T-helper 2 cell treated with Interferon-gamma antibody and Interleukin-4, amounts not matched to agents 100 ng/mL and 5 ng/mL, for 36 hours (primary cell): ENCODE data around the gene PPARG. TPM values are rescaled to one million over a fixed set of nuclear protein-coding genes. Genes with fewer than 3 reads are reported as not detected.

ENCODE experiments used
- intact Hi-C: fragments of 100-400 bp; cut with micrococcal nuclease; formaldehyde crosslinking; loops from one replicate; pipeline ENCODE4 v1.15.1; 2023
- total RNA-seq: library from RNA; stranded (reverse); gene quantifications from 2 replicates; pipeline ENCODE4 v1.2.3, GENCODE V29; 2022

PPARG gene
- total RNA-seq, 1 donor from 2014 or later = 1.2 TPM

DNA sequence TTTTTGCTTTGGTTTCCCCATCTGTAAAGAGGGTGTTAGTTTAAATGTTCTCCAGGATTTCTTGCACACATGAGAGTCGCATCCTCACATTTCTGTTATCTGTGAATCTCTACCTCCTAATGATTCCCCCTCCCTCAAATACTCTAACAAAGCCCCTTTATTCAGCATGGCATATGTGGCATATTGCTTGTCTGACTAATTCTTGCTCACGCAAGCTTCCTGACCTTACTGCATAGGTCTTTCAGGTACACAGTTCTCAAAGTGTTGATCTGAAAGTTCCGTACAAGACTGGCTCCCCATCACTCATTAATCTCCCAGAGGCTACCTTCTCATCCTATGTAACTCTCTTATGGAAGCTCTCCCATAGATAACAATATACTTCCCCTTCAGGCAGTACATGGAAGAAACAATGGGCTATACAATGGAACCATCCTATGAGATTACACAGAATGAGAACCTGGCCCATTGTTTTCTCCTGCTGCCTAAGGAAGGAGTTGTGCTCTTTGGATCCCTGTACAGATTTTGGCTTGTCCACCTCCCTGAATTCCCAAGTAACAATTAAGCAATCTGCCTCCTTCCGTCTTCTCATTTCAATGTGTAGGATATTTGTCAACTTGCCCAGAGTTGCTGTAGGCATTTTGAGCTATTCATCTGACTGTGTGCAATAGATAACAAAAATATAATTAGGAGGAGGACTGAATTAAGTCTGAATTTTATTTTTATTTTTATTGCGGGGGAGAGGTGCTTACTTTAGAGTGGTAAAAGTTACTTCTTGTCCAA, 51.0 kb downstream of the PPARG start:
- intact Hi-C loops = loop anchor here (5.0 kb wide), 1 partner anchor 42 kb away; no protein-coding TSS in a partner anchor

DNA sequence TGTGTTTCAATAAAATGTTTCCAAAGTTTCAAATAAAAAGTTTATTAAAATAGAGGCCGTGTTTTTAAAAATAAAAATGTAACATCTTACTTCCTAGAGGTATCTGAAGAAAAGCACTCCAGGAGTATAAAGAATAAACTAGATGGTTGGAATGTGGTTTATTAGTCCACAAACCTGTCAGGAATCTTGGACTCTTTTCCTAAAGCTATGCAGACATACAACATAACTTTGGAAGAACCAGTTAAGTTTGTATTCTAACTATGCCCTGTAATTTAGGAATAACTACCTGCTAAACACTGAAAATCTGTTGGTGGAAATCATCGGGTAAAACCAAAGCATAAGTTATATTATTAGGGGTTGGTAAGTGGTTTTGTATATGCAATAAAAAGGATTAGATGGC, 51.6 kb downstream of the PPARG start:
- intact Hi-C loops = no loop called here

DNA sequence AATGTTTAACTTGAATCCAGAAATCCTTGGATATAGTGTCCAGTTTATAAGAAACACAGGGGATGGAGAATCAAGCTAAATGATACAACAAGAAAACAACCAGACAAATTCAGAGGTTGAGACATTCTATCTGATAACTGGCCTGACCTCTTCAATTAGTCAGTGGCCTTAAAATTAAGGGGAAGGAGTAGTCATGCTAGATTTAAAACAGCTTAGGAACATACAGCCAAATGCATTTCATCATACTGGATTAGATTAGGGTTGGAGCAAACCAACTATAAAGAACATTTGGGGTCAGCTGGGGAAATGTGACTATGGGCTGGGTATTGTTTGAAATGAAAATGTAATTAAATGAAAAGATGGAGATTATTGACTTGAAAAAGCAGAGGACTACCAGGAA, 53.3 kb downstream of the PPARG start:
- intact Hi-C loops = no loop called here

DNA sequence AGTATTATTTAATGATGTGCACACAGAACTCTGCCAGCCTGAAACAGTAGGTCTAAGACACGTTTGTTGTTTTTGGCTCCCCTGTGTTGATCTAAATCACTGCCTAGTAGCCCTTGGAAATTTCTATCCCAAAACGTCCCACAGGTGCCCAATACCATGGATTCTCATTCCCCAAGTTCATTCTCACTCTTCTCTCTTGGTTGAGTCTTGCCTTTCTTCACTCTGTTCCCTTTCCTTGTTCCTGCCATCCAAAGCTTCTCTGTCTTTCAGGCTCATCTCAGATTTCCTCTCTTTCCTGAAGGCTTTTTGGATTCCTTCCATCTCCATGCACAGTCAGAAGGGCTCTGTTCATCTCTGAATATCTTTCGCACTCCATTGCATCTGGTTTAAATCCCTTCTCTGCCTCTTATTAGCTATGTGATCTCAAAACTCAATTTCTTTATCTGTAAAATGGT, 54.2 kb downstream of the PPARG start:
- intact Hi-C loops = no loop called here

DNA sequence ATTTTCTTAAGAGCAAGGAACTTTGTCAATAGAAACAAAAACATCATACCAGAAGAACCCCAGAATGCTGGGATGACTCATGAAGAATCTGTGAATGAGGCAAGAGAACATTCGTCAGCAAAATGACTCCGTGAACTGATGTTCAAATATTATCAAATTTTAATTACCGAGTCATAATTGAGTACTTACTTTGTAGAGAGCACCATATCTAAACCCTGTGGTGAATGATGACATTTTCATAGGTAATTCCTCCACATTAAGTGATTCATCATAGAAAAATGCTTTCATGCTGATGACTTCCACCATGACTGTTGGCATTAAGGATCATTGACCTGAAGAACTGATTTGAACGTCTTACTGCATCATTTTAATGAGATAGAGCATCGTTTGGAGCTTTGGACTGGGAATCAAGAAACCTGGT, 56.3 kb downstream of the PPARG start:
- intact Hi-C loops = no loop called here

DNA sequence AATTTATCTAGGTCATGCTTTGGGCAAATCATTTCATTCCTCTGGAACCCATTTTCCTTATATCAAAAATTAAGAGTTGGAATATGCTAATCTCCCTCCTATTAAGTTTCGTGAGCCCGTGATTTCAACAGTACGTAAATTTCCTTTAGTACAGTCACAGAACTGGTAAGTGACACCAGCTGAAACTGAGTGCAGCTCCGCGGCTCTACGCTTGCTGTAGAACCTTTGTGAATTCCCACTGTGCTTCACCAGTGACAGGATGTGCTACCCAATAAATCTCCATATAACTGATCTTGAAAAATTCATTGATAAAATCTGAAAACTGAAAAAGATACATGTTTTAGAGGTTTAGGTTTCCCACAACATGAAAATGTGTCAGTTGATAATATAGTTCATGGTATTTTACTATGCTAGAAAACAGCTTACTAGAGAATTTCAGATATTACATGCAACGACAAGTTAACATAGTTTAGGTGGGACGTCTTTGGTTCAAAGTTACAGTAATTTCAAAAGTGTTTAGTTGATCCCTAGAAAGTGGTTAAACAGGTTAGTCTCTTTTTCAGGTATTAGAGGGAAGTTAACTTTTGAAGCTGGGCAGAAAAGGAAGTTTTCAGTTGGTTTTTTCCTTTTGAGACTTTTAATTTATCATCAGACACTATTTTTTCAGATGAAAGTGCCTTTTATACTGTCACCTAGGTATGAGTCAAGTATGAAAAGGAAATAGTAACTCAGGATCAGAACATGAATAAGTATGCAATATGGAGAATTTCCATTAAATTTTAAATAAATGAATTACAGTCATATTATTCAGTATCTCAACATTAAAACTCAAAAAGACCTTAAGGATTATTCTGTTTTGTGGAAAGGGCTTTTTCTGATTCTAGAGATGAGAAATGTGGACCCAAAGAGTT, 57.0 kb downstream of the PPARG start:
- intact Hi-C loops = no loop called here

DNA sequence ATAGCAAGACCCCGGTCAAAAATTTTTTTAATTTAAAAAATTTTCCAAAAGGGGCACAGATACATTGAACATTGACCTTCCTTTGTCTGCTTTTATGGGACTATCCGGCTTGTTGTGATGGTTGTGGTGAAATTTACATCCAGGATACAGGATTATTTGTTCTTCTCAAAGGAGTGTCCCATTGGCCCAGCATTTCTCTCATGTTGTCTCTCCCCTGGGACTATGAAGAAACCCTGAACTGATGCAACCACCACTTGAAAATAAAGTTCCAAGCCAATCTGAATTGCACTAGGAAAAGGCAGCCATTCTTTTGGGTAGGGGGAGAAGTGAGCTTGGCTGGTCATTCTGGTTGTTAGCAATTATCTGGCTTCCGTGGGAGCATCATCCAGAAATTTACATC, 58.4 kb downstream of the PPARG start:
- intact Hi-C loops = no loop called here

DNA sequence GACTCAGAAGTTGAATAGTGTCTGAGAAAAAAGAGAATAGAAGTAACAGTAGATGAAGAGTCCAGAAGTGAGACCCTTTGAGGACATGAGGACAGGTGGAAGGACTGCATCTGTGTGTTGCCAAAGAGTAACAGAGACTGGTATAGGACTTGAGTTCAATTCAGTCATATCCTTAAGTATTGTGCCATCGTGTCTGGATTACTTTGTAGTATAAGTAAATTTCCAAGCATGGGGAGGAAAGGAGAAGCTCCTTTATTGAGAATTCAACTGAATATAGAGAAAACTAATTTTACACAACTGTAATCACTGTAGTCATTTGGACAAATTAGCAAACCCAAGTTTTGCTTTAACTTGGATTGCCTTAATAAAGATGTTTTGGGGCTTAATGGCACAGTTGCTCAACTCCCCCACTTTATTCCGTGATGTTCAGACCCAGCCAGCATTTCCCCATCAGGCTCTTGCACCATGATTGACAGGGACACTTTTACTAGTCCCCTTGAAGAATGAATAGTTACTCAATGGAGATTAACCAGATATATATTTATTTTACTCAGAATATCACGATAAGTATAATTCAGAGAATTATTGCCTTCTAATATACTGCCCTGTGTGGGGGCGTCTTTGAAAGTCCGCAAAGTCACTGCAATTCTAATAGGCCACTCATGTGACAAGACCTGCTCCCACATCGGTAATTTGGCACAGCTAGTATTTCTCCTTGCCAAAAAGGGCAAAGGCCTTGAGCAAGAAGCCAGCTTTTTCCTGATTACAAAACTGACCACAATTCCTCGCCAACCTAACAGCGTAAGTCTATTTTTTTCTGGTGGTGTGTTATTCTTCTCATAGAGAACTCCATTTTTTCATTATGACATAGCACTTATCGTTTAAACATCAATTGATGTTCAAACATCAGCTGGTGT, 61.3 kb downstream of the PPARG start:
- intact Hi-C loops = no loop called here

DNA sequence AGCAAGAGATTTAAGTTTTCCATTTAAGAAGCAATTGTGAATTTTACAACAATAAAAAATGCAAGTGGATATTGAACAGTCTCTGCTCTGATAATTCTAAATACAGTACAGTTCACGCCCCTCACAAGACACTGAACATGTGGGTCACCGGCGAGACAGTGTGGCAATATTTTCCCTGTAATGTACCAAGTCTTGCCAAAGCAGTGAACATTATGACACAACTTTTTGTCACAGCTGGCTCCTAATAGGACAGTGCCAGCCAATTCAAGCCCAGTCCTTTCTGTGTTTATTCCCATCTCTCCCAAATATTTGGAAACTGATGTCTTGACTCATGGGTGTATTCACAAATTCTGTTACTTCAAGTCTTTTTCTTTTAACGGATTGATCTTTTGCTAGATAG, 62.3 kb downstream of the PPARG start:
- intact Hi-C loops = no loop called here

DNA sequence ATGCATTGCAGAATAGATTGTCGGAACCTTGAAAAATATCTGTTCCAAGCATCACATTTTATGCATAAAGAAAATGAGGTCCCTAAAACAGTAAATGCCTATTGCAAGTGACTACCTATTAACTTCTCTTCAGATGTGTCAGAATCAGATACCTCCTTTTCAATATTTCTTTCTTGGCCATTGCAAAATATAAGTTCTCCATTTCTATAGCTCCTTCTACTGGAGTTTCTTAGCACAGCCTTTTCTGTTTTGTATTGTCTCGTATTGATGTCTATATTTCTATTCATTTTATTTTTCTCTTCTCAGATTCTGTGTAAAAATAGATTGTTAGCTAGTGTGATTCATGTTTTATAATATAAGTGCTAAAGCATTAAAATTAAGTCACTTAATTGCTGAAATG, 63.4 kb downstream of the PPARG start:
- intact Hi-C loops = no loop called here

DNA sequence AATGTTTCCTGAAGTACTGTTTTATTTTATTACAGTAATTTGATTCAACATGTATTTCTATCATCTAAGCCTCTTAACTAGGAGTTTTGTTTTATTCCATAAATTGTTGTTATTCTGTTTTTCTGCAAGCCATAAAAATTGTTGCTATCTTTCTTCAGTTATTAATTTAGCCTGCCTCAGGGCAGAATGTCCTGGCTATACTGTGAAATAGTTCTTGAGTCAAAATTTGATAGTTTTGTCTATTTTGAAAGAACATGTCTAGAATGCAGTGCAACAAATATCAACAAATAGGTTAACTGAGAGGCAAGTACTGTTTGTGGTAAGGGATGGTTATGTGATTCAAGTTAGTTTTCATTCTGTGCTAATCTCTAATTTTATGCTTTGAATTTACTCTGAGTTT, 63.9 kb downstream of the PPARG start:
- intact Hi-C loops = no loop called here

DNA sequence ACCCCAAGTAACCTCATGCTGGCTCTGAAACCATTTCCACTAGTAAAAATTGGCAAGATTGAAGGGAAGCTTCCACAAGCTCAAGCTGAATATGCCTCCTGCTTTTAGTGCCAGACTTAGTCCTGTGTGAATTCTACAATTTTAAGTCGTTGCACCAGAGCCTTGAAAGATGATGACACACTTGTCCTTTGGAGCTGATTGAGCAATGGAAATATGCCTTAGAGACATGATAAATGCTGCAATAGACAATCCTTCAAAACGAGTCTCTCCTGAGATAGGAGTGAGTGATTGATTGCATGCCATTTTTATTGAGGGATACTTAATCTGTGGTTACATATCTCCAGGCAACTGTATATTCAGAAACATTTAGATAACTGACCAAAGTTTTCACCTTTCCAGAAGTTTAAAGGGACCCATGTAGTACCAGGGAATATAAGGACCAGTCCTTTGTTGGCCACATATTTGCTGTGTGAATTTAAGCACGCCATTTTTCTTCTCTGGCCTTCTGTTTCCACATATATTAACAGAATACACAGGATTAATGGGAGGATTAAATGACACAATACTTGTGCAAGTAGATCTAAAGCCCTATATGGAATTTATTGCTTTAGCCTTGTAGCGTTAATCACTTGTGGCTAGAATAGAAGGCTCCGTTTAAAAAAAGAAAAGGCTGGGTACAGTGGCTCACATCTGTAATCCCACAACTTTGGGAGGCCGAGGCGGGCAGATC, 65.1 kb downstream of the PPARG start:
- intact Hi-C loops = no loop called here

DNA sequence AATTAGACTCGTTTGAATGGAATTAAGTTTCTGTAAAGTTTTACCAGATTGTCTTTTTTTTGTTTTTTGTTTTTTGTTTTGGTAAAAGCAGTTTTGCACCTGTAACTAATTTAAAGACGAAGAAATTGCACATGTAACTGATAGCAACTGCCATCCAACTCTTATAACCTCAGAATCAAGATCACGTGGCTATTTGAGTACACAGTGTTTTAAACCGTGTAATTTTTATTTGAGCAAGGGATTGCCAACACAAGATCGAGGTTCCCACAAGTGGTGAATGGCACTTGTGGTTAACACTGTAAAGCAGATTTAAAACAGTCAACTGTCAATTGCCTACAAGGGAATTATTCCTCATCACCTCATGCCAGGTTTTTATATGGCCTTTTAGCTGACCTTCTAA, 67.3 kb downstream of the PPARG start:
- intact Hi-C loops = no loop called here

DNA sequence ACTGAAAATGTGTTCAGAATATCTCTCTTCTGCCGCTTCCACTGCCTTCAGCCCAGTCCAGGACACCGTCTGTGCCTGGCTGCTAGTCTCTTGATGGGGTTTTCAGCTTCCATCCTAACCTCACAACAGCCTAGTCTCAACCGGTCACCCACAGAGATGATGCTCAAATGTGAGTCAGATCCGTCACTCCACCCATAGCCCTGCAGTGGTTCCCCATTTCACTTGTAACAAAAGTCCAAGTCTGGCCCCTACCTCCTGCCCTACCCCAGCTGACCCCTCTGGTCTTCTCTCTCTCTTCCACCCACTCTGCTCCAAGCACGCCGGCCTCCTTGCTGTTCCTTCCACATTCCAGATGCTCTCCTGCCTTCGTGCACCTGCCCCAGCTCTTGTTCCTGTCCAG, 68.1 kb downstream of the PPARG start:
- intact Hi-C loops = no loop called here

DNA sequence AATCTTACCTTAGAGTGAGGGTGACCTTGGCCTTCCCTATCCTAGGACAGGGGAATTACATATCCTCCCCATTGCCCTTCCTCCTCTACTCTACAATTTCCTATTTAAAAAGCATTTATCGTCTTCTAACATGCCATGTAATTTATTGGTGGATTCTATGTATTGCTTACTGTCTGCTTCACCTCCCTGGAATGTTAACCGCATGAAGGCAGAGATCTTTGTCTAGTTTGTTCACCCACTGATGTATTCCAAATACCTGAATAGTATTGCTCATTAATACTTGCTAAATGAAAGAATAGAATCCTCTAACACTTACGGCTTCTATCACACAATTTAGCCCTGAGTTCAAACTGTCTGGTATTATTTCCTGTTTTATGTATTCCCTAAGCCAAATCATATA, 68.6 kb downstream of the PPARG start:
- intact Hi-C loops = no loop called here

DNA sequence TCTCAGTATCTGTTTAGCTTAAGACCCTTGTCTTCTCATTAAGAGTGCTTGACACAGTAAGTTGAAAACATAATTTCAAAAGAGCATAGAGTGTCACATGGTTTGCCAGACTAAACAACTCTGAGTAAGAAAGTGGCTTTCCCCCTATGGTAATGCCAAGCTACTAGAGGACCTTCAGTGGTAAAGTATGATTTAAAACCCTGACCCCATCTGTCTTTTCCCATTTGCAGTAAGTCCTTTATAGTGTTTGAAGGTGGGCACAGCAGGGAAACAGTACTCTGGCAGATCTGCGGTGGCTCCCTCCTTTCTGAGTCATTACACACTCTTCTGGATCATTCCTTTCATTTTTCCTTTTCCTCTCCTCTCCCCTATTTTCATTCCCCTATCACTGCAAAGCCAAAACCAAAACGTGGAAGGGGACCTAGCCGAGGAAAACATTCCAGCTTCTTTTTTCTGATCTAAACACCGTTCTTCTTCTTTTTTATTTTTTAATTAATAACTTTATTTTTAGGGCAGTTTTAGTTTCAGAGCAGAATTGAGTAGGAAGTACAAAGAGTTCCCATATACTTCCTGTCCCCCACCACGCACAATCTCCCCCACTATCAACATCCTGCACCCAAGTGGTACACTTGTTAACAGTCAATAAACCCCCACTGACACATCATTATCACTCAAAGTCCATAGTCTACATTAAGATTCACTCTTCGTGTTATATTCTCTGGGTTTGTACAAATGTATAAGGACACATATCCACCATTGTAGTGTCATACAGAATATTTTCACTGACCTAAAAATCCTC, 74.7 kb downstream of the PPARG start:
- intact Hi-C loops = no loop called here

DNA sequence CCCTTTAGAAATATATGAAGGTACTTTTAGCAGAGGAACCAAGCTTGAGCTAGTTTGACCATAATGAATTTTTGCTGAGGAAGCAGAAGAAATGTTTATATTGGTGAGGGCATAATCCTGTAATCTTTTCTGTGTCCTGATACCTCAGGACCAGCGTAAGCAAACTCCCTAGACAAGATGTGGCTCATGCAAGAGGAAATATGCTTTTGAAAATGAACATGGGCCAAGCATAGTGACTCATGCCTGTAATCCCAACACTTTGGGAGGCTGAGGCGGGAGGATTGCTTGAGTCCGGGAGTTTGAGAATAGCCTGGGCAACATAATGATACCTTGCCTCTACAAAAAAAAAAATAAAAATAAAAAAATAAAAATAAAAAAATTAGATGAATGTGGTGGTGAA, 78.5 kb downstream of the PPARG start:
- intact Hi-C loops = no loop called here

DNA sequence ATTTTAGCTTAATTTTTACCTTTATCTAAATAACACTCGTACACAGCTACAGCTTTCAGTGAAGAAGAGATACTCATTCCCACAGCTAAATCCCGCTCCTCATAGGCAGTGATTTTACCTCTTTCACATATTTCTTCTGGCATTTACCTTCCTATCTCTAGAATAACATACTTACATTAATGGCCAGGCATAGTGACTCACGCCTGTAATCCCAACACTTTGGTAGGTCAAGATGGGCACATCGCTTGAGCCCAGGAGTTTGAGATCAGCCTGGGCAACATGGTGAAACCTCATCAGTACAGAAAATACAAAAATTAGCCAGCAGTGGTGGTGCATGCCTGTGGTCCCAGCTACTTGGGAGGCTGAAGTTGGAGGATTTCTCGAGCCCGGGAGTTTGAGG, 80.2 kb downstream of the PPARG start:
- intact Hi-C loops = no loop called here

DNA sequence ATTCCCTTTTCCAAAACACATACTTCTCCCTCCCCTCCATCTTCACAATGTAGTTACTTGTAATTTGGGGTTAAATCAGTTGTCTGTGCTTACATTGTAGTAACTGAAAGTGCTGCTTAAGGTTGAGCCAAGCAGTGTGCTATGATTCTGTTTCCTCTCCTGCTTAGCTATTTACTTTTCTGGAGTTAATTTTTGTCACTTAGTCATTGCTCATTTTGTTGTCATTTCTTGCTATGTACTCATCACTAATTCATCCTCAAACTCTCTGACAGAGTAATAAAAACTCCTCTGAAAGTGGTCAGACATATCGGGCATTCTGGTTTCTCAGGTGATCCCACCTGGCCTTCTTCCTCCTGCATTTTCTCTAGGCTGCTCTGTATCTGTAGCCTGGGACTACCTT, 80.7 kb downstream of the PPARG start:
- intact Hi-C loops = no loop called here

DNA sequence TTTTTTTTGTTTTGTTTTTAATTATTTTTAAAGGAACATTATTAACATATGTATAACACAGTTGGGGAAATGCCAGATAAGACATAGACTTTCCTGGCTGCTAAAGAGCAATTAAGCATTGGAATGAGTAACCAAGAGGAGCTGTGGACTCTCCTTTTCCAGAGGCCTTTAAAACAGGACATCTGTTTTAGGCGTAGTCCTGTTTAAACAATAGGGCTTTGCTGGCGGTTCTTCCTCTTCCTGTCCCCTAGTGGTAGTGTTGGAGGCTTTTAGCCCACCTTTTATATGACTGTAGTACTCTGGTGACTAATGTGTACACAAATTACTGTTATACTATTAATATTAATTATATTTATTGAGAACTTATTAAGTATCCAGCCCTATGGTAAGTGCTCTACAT, 81.9 kb downstream of the PPARG start:
- intact Hi-C loops = no loop called here
